ENCODE data around the gene ISM1.
A peak's percentile ranks its signal among the peaks of the same experiment; 100 is the strongest.

ISM1 gene

GRCh38 chr20:13285408-13285807, 64.3 kb downstream of the ISM1 start:
- DNase-seq: no peak

GRCh38 chr20:13286052-13286451, 65.0 kb downstream of the ISM1 start:
- no peak for DNase-seq

- no peak for DNase-seq
Observed at GRCh38 chr20:13286607-13287006, 65.5 kb downstream of the ISM1 start.

DNA sequence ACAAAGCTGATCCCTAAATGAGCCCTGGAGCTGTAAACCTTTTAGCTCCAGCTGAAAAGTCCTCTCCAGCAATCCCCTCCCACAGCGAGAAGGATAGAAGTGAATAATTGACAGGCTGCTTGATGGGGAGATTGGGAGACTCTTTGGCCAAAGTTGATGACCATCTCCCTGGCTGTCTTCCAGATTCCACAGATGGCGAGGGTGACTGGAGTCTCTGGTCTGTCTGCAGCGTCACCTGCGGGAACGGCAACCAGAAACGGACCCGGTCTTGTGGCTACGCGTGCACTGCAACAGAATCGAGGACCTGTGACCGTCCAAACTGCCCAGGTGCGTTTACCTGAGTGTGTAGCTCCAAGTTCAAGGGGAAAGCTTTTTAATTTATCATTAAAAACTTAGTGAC, 67.3 kb downstream of the ISM1 start:
- no peak for DNase-seq

DNA sequence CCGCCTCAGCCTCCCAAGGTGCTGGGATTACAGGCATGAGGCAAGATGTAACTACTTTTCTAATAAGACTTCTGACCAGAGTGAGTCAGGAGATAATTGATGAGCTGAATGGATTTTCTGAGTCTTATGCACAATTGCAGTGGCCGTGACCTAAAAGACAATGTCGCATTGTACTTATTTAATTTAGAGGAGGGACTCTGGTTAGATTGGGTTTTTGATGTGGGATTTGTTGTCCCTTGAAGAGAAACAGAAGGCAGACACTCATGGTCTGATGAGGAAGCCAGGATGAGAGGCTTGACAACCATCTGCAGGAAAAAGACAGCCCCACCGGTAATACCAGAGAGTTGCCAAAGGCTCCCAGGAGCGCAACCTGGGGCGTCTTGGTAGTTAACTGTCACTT, 68.0 kb downstream of the ISM1 start:
- no peak for DNase-seq

DNA sequence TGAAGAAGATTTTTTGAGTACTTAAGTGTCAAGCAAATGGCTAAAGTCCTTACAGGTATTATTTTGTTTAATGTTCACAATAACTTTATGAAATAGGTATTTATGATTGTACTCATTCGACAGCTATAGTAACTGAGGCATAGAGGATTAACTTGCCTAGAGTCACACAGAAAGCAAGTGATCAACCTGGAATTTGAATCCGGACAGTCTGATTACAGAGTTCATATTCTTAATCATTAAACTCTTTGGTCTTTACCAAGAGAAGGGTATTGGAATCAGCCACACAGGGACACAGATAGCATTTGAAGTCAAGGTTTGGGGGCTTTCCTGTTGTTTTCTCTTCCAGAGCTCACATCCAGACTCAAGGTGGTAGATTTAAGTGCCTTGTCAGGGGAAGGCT, 69.7 kb downstream of the ISM1 start:
- DNase-seq: no peak

GRCh38 chr20:13291157-13291556, 70.1 kb downstream of the ISM1 start:
- DNase-seq: no peak

DNA sequence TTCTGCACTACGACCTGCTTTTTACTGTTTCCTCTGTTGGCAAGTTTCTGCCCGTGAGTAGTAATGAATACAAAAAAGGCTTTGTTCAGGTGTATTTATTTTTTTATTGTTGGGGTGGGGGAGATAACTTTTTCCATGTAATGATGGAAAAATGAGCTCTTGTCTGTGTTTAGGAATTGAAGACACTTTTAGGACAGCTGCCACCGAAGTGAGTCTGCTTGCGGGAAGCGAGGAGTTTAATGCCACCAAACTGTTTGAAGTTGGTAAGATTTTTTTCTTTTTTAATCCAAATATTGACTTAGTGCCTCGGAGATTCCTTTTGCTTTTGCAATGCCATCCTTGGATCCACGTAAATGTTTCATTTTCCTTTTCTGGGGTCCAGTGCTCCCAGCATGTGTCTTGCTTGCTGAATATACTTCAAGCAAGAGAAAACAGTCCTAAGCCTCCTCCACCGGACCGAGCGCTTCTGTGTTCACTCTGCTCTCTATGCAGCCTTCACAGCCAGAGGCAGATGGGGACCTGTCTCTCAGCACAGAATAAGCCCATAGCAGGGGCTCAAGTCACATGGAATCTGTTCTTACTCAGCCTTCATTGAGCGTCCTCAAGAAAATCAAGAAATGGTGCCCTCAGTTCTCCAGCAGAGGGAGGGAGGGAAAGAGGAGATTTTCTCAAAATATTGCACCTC, 71.3 kb downstream of the ISM1 start:
- no peak for DNase-seq

DNA sequence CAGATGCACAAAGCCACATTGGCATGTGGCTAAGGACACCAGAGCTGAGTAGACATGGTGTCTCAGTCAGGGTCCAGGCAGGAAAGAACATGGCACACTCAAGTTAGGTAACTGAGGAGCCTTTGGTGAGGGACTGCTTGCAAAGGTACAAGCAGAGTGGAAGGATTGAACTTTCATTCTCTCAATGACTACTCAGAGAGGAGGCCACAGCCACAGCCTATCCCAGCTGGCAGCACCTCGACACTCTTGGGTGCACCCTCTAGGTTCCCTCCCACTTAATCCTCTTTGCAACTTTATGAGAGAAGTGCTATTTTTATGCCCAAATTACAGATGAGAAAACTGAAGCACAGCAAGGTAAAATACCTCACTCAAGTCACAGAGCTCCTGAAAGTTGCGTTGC, 73.4 kb downstream of the ISM1 start:
- DNase-seq: no peak

DNA sequence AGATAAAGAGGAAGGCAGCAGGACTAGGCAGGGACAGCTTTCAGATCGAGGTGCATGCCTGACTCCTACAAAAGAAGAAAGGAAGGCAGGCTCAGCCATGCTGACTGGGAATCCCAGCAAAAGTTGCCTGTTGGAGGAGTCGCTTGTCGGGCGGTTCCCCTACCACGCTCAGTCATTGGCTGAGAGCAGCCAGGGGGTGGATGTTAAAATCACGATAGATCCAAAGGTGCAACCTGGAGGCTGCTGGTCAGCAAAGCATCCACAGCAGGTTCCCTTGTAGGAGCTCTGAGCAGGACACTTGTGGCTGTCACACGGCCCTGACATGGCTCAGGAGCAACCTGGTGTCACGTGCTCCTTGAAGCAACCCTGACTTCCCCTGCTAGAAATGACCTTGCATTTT, 74.6 kb downstream of the ISM1 start:
- no peak for DNase-seq

GRCh38 chr20:13296070-13296469, 75.0 kb downstream of the ISM1 start:
- no peak for DNase-seq

DNA sequence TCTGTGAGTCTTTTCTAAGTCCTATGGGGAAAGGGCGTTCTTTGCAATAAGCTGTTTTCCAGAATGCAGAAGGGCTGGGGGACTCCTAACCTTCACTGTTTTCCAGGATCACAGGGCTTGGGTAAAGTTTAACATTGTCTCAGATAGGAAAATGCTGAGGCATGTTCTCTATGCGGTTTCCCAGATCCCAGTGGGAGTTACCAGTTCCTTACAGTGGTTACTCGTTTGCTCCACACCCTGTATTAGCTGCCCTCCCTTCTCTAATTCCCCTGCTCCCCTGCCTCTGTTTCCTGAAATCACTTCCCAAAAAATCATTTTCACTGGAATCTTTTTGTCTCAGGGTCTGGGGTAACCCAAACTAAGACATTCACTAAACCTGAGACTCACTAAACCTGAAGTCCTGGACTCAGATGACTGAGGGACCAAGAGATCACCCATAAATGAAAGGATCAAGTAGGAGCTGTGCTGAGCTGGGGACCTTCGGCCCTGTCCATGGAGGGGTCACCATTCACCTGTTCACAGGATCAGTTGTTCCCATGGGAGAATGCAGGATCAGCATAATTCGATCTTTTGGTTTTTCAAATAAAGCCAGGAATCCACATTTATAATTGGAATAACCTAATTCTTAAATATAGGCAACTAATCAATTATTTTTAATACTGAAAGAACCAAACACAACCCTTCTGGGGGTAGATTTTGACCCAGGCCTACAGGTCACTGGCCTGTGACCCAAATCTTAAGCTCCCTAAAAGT, 76.2 kb downstream of the ISM1 start:
- no peak for DNase-seq

GRCh38 chr20:13298692-13299373, 77.8 kb downstream of the ISM1 start:
- DNase-seq: no peak

DNA sequence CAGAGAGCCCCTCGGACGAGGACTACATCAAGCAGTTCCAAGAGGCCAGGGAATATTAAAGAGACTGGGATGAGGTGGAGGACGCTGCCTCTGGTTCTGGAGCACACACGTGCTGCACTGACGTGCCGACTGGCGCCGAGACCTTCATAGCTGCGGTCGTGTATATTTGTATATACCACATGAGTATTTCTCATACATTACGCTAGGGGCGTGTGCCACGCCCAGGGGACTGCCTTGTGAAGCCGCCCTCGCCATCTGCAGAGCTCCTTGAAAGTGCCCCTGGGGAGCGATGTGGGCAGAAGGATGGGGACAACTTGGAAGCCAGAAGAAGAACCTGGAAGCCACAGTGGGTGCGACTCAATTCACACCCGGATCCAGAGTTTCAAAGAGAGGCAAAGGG, 78.3 kb downstream of the ISM1 start:
- peak; percentile 20 for DNase-seq

GRCh38 chr20:13301596-13301995, 80.5 kb downstream of the ISM1 start:
- DNase-seq: no peak

DNA sequence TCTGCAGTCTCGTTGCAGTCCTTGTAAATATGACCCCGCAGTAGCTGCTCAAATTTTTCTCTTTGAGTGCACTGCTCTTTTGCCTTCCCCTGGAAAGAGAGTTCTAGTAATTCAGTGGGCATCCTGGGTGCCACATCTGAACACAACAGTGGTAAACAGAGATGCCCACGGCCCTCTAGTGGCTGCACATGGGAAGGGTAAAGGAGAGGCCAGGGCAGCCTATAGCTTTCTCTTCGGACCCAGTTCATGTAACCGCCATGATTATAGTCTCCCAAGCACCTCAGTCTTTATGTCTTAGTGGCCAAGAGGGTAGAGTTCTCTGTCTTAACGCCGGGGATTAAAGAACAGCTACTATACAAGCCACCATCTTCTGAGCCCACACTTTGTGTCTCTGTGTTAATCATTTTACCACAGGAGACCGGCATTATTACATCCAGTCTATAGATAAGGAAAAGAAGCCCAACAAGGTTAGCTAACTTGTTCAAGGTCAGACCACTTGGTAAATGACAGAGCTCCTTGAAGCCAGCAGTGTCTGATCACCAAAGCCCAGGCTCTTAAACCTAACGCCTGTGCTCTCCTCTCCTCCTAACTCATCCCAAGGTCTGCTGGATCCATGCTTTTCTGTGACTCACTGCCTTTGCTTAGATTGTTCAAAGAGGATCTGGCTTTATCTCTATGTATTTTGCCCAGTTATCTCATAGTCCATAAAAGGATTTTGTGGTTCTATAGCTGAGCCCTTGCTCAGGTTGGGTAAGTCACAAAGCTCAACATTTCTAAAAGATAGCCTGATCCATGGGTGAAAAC, 81.8 kb downstream of the ISM1 start:
- peak; percentile 51 for DNase-seq

- DNase-seq: no peak
Observed at GRCh38 chr20:13305284-13305683, 84.2 kb downstream of the ISM1 start.

DNA sequence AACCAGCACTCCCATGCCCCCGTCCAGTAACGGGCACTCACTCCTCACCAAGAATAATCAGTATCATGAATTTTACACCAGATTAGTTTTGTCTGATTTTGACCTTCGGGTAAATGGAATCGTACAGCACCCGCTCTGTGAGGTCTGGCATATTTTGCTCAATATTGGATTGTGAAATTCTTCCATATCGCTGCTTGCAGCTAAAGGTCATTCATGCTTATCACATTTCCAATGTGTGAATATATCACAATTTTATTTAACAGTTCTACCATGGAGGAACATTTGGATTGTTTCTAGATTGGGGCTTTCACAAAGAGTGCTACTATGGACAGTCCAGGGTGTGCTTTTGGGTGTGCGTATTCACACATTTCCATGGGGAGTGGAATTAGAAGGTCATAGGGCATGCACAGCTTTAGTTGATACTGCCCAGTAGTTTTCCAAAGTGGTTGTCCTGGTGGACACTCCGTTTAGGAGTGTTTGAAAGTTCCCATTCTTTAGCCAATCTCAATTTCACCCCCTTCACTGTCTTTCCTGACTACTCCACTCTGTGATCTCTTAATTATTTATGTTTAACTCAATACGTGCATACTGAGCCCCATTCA, 86.6 kb downstream of the ISM1 start:
- no peak for DNase-seq

DNA sequence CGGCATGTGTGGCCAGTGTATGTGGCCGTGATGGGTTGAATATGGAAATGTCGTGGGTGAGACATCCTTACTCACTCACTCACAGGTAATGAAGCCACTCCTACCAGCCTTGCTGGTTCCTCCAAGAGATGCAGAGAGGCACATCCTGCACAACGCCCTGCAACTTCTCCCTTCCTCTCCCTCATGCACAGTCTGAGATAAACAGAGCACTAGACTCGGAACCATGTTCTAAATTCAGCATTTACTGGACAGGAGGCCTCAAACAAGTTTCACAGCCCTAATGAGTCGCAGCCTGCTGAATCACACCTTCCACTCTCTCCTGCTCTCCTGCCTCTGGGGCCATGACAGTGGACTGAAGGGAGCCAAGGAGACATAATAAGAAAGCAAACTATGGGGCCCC, 91.2 kb downstream of the ISM1 start:
- DNase-seq: no peak

GRCh38 chr20:13313201-13313600, 92.1 kb downstream of the ISM1 start:
- no peak for DNase-seq

GRCh38 chr20:13317439-13317838, 96.4 kb downstream of the ISM1 start:
- DNase-seq: no peak

DNA sequence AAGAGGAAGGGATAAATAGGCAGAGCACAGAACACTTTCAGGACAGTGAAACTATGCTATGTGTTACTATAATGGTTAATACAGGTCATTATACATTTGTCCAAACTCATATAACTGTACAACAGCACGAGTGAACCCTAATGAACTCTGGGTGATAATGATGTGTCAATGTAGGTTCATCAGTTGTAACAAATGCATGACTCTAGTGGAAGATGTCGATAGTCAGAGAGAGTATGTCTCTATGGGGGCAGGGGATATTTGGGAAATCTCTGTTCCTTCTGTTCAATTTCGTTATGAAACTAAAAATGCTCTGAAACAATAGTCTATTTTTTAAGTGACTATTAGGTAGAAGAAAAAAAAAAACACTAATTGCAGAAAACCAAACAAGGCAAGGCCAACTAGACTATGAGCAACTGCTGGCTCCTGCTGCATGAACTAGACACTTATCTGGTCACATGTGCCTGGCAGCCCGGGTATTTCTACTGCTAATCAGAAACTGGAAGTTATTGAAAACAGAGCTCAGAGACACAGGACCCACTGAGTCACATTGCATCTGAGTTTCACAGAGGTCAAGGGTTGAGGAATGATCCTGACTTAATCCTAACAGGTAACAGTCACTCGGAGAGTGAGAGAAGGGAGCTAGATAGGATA, 97.9 kb downstream of the ISM1 start:
- DNase-seq: no peak

All from RPMI8226 (cell line).